HFFc6 (cell line): Measurements from ENCODE around the gene HSD3B7. TPM values are rescaled to one million over a fixed set of nuclear protein-coding genes. Genes with fewer than 3 reads are reported as not detected.

Source experiments
- DNase-seq: peaks from one replicate; pipeline ENCODE4 v3.0.0-alpha.2; 2018
- H3K27ac Mint-ChIP-seq: 2 replicates; pipeline ENCODE4 v1.8.0; 2020; ENCODE audit warnings: mild to moderate bottlenecking, mixed read lengths
- H3K27me3 Mint-ChIP-seq: 2 replicates; pipeline ENCODE4 v1.8.0; 2021; ENCODE audit warnings: mild to moderate bottlenecking, moderate library complexity, mixed read lengths; ENCODE audit not compliant: insufficient read depth
- H3K36me3 Mint-ChIP-seq: 2 replicates; pipeline ENCODE4 v1.8.0; 2021; ENCODE audit warnings: low read depth, mixed read lengths
- H3K4me1 Mint-ChIP-seq: 2 replicates; pipeline ENCODE4 v1.8.0; 2020; ENCODE audit warnings: low read depth, mixed read lengths
- H3K4me3 Mint-ChIP-seq: 2 replicates; pipeline ENCODE4 v1.8.0; 2020; ENCODE audit warnings: mild to moderate bottlenecking, moderate library complexity, mixed read lengths
- H3K9me3 Mint-ChIP-seq: 2 replicates; pipeline ENCODE4 v1.8.0; 2020; ENCODE audit warnings: mild to moderate bottlenecking, mixed read lengths
- total RNA-seq, 6 experiments: library from RNA; stranded (reverse); fragmentation: NEBNext Ultra II Directional; extraction: Animal tissue kit (Norgen Biotek cat#: 25700); gene quantifications; 2 replicates in 1 of 6; 3 replicates in 5 of 6; pipeline ENCODE4 v1.2.3, GENCODE V29; 2021
- TF ChIP-seq, protein P1 (sequence below): fragments of 200-600 bp; sonication (generic); IDR thresholded peaks from 2 replicates; pipeline ENCODE4 v1.5.0; 2021; ENCODE audit warnings: antibody characterized with exemption, mild to moderate bottlenecking

The HSD3B7 gene
- total RNA-seq, 6 experiments from 2014 or later = 15.1 to 24.6 (median 18.6) TPM

- no peak for DNase-seq
- Mint-ChIP-seq H3K27ac (no peak overlapping the region), H3K27me3 (no peaks in the 10 kb centered on the region; the same call in none of the 2 replicates), H3K36me3 (peaks cover 6% of the 10 kb centered on the region; the same call in 1 of the 2 replicates), H3K4me1 (peaks cover 44% of the 10 kb centered on the region), H3K9me3 (no peaks in the 10 kb centered on the region), H3K4me3 (no peak overlapping the region)
- TF ChIP-seq, protein P1, sequence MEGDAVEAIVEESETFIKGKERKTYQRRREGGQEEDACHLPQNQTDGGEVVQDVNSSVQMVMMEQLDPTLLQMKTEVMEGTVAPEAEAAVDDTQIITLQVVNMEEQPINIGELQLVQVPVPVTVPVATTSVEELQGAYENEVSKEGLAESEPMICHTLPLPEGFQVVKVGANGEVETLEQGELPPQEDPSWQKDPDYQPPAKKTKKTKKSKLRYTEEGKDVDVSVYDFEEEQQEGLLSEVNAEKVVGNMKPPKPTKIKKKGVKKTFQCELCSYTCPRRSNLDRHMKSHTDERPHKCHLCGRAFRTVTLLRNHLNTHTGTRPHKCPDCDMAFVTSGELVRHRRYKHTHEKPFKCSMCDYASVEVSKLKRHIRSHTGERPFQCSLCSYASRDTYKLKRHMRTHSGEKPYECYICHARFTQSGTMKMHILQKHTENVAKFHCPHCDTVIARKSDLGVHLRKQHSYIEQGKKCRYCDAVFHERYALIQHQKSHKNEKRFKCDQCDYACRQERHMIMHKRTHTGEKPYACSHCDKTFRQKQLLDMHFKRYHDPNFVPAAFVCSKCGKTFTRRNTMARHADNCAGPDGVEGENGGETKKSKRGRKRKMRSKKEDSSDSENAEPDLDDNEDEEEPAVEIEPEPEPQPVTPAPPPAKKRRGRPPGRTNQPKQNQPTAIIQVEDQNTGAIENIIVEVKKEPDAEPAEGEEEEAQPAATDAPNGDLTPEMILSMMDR = no peak
Observed at GRCh38 chr16:31005350-31006085, 20.5 kb downstream of the HSD3B7 start.

DNA sequence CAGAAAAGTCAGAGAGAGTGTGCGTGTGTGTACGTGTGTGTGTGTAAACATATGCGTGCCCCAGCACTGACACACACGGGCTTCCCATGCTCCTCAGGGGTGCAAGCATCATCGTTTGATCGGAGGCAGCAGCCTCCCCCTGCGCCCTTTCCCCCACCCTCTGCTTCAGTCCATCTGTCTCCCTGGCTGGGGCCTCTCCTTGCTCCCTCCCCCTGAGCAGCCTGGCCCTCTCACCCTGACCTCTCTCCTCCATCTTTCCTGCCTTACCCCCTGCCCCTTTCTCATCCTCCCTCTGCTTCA lies 21.0 kb downstream of the HSD3B7 start:
- H3K4me1 Mint-ChIP-seq = peaks cover 44% of the 10 kb centered on the region
- TF ChIP-seq, protein P1 = no peak
- H3K27me3 Mint-ChIP-seq = no peaks in the 10 kb centered on the region; the same call in none of the 2 replicates
- peaks cover 6% of the 10 kb centered on the region; the same call in 1 of the 2 replicates for H3K36me3 Mint-ChIP-seq
- H3K4me3 Mint-ChIP-seq = no peak overlapping the region
- no peak for DNase-seq
- no peak overlapping the region for H3K27ac Mint-ChIP-seq
- no peaks in the 10 kb centered on the region for H3K9me3 Mint-ChIP-seq

DNA sequence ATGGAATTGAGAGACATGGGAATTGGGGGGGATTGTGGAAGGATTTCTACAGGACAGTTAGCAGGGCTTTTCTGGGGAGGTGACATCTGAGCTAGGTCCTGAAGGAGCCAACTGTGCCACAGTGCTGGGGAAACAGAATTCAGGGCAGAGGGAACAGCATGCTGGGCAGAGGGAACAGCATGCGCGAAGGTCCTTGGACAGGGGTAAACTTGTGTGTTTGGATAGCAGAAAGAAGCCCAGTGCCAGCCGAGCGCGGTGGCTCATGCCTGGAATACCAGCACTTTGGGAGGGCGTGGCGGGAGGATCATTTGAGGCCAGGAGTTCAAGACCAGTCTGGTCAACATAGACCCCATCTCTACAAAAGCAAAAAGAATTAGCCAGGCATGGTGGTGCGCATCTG lies 21.6 kb downstream of the HSD3B7 start:
- DNase-seq = no peak
- peaks cover 6% of the 10 kb centered on the region; the same call in 1 of the 2 replicates for H3K36me3 Mint-ChIP-seq
- H3K4me1 Mint-ChIP-seq = peaks cover 44% of the 10 kb centered on the region
- no peaks in the 10 kb centered on the region; the same call in none of the 2 replicates for H3K27me3 Mint-ChIP-seq
- H3K9me3 Mint-ChIP-seq = no peaks in the 10 kb centered on the region
- H3K27ac Mint-ChIP-seq = peak overlapping the region; percentile 5
- no peak overlapping the region for H3K4me3 Mint-ChIP-seq
- TF ChIP-seq, protein P1 = no peak

DNA sequence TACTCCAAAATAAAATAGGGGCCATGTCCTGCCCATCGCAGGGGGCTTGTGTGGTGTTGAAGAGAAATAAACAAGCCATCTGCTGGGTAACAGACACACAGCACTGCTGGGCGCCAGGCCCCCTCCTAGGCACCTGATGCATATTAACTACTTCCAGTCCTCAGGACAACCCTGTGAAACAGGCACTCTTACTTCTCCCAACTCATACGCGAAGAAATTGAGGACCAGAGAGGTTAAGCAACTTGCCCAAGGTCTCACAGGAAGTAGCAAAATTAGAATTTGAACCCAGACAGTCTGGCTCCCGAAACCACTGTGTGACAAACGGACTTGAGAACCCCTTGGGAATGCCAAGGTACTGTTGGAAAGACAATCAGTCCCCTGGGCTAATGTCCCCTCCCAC lies 22.7 kb downstream of the HSD3B7 start:
- H3K27ac Mint-ChIP-seq = peak overlapping the region; percentile 63; the same call in 1 of the 2 replicates
- peaks cover 44% of the 10 kb centered on the region for H3K4me1 Mint-ChIP-seq
- peaks cover 3% of the 10 kb centered on the region for H3K27me3 Mint-ChIP-seq
- no peak for DNase-seq
- H3K4me3 Mint-ChIP-seq = no peak overlapping the region
- TF ChIP-seq, protein P1 = no peak
- no peaks in the 10 kb centered on the region for H3K9me3 Mint-ChIP-seq
- H3K36me3 Mint-ChIP-seq = peaks cover 6% of the 10 kb centered on the region; the same call in 1 of the 2 replicates

- Mint-ChIP-seq H3K27ac (peak overlapping the region; percentile 63), H3K4me3 (peak overlapping the region; percentile 34), H3K9me3 (no peaks in the 10 kb centered on the region), H3K4me1 (peaks cover 44% of the 10 kb centered on the region), H3K36me3 (peaks cover 6% of the 10 kb centered on the region; the same call in 1 of the 2 replicates), H3K27me3 (peaks cover 3% of the 10 kb centered on the region)
- DNase-seq = peak; percentile 70
- TF ChIP-seq, protein P1 = no peak
Observed at GRCh38 chr16:31008149-31008548, 23.1 kb downstream of the HSD3B7 start.
